K562 (cell line): ENCODE results near the gene CABP2. TPM values are rescaled to one million over a fixed set of nuclear protein-coding genes. Genes with fewer than 3 reads are reported as not detected.

Experiments used
- CREB3 ChIP-seq: fragments of 450-650 bp; conservative IDR thresholded peaks from 2 replicates; pipeline ENCODE4 v1.6.1; 2016; ENCODE audit warnings: missing genetic modification characterization, low read depth, mild to moderate bottlenecking, missing compliant biosample characterization, moderate library complexity
- ETV5 ChIP-seq: sonication (generic); formaldehyde crosslinking; IDR thresholded peaks from 2 replicates; pipeline ENCODE4 v1.4.0; 2020; ENCODE audit warnings: low read depth, mild to moderate bottlenecking, missing genetic modification reagents
- JUNB ChIP-seq: fragments of 450-650 bp; formaldehyde crosslinking; conservative IDR thresholded peaks from 2 replicates; pipeline ENCODE4 v1.4.0; 2020; ENCODE audit warnings: mild to moderate bottlenecking
- KDM1A ChIP-seq, 2 experiments: fragments of 450-650 bp; IDR thresholded peaks; 2 replicates each; pipeline ENCODE4 v1.6.1; 2016; ENCODE audit warnings: mild to moderate bottlenecking in 2 of 2
- KLF13 ChIP-seq: fragments of 450-650 bp; IDR thresholded peaks from 2 replicates; pipeline ENCODE4 v1.6.1; 2016; ENCODE audit warnings: missing genetic modification characterization, low read depth, mild to moderate bottlenecking, missing compliant biosample characterization, moderate library complexity, borderline replicate concordance
- NFE2L1 ChIP-seq: fragments of 450-650 bp; IDR thresholded peaks from 2 replicates; pipeline ENCODE4 v1.6.1; 2016; ENCODE audit warnings: missing genetic modification characterization, low read depth, mild to moderate bottlenecking, missing compliant biosample characterization, moderate library complexity, borderline replicate concordance
- OTX1 ChIP-seq: fragments of 450-650 bp; formaldehyde crosslinking; IDR thresholded peaks from 2 replicates; pipeline ENCODE4 v1.4.0; 2022; ENCODE audit warnings: mild to moderate bottlenecking
- PTRF ChIP-seq: fragments of 450-650 bp; IDR thresholded peaks from 2 replicates; pipeline ENCODE4 v1.6.1; 2016; ENCODE audit warnings: mild to moderate bottlenecking, missing genetic modification characterization, missing compliant biosample characterization
- RCOR1 ChIP-seq, 2 experiments: IDR thresholded peaks; 2 replicates each; pipeline ENCODE4 v1.6.1; 2012; ENCODE audit warnings: low read depth in 2 of 2, low read length in 2 of 2, borderline replicate concordance in 1 of 2, improper control_type of control experiment in 1 of 2
- RREB1 ChIP-seq: fragments of 250-450 bp; sonication (Bioruptor Pico); IDR thresholded peaks from 2 replicates; pipeline ENCODE4 v1.4.0; 2020
- TAF7 ChIP-seq: fragments of 450-650 bp; IDR thresholded peaks from 2 replicates; pipeline ENCODE4 v1.6.1; 2016; ENCODE audit warnings: missing genetic modification characterization, missing compliant biosample characterization
- ZNF311 ChIP-seq: fragments of 250-450 bp; sonication (Bioruptor Pico); IDR thresholded peaks from 2 replicates; pipeline ENCODE4 v1.4.0; 2020; ENCODE audit warnings: mild to moderate bottlenecking, moderate library complexity
- polyA plus RNA-seq, 8 experiments: library from polyadenylated mRNA; depleted of rRNA in 4 of 8; stranded (reverse) in 5 of 8; unstranded in 3 of 8; fragments of >200 nt; fragmentation: Nextera tagmentation in 2 of 8; fragmentation: Illumina TruSeq in 1 of 8; extraction: Ambion mirVana in 2 of 8; extraction: Trizol in 1 of 8; gene quantifications; 2 replicates each; pipeline versions ENCODE4 v1.2.1 to v1.2.3, GENCODE V29; 2011 to 2014; ENCODE audit warnings: inconsistent platforms in 1 of 8, missing spikeins in 1 of 8
- total RNA-seq, 7 experiments: library from RNA; depleted of rRNA in 6 of 7; stranded (reverse); fragments of >200 nt in 6 of 7; fragmentation: Illumina TruSeq in 2 of 7; extraction: Trizol in 2 of 7; gene quantifications; 2 replicates each; pipeline versions ENCODE4 v1.2.1 to v1.2.3, GENCODE V29; 2011 to 2021; ENCODE audit warnings: low replicate concordance in 1 of 7
- TF ChIP-seq, protein P1 (sequence below): fragments of 450-650 bp; formaldehyde crosslinking; IDR thresholded peaks from 2 replicates; pipeline ENCODE4 v1.4.0; 2022; ENCODE audit warnings: missing genetic modification characterization
- TF ChIP-seq, protein P2 (sequence below): fragments of 450-650 bp; IDR thresholded peaks from 2 replicates; pipeline ENCODE4 v1.6.1; 2017; ENCODE audit warnings: antibody characterized with exemption, mild to moderate bottlenecking

The CABP2 gene
- total and polyA plus RNA-seq, 9 of the 15 experiments (the other 6 are each of a cell fraction or from before 2014, with no cell fraction given), result not detected

DNA sequence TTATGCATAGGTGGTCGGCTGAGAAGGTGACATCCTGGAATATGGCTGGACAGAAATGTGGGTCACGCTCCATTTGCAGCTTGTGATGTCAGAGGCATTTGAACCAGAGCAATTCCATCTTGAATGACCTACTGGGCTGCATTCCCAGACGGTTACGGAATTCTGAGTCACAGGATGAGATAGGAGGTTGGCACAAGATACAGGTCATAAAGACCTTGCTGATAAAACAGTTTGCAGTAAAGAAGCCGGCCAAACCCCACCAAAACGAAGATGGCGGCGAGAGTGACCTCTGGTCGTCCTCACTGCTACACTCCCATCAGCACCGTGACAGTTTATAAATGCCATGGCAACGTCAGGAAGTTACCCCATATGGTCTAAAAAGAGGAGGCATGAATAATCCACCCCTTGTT lies 40.5 kb upstream of the CABP2 start (continued):
- TF ChIP-seq RREB1 (CRISPR knock-in tag), result peak; percentile 94
- TF ChIP-seq CREB3, result peak; percentile 94
- 0 out of 2 replicates have a peak, but pooled peaks have one; percentile 37 for TF ChIP-seq KLF13 (tag)
- 0 out of 2 replicates have a peak, but pooled peaks have one; percentile 13 for TF ChIP-seq JUNB (CRISPR knock-in tag)
- TF ChIP-seq, protein P1, sequence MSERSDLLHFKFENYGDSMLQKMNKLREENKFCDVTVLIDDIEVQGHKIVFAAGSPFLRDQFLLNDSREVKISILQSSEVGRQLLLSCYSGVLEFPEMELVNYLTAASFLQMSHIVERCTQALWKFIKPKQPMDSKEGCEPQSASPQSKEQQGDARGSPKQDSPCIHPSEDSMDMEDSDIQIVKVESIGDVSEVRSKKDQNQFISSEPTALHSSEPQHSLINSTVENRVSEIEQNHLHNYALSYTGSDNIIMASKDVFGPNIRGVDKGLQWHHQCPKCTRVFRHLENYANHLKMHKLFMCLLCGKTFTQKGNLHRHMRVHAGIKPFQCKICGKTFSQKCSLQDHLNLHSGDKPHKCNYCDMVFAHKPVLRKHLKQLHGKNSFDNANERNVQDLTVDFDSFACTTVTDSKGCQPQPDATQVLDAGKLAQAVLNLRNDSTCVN (CRISPR knock-in tag), result 0 out of 2 replicates have a peak, but pooled peaks have one; percentile 16
- peak; percentile 53; the same call in 1 of the 2 replicates for TF ChIP-seq ETV5
- TF ChIP-seq ZNF311, result peak; percentile 93
- TF ChIP-seq KDM1A (IDR thresholded peaks at IDR 0.05), result peak; percentile 69 to 78
- TF ChIP-seq RCOR1 (IDR thresholded peaks at IDR 0.05; ENCODE audit: borderline replicate concordance in 1 of 2, low read depth in 2 of 2, low read length in 2 of 2), result peak in 1 of 2 experiments; percentile 48; a peak in 2 of 4 replicates
- TF ChIP-seq PTRF, result peak; percentile 95
- TF ChIP-seq, protein P2, sequence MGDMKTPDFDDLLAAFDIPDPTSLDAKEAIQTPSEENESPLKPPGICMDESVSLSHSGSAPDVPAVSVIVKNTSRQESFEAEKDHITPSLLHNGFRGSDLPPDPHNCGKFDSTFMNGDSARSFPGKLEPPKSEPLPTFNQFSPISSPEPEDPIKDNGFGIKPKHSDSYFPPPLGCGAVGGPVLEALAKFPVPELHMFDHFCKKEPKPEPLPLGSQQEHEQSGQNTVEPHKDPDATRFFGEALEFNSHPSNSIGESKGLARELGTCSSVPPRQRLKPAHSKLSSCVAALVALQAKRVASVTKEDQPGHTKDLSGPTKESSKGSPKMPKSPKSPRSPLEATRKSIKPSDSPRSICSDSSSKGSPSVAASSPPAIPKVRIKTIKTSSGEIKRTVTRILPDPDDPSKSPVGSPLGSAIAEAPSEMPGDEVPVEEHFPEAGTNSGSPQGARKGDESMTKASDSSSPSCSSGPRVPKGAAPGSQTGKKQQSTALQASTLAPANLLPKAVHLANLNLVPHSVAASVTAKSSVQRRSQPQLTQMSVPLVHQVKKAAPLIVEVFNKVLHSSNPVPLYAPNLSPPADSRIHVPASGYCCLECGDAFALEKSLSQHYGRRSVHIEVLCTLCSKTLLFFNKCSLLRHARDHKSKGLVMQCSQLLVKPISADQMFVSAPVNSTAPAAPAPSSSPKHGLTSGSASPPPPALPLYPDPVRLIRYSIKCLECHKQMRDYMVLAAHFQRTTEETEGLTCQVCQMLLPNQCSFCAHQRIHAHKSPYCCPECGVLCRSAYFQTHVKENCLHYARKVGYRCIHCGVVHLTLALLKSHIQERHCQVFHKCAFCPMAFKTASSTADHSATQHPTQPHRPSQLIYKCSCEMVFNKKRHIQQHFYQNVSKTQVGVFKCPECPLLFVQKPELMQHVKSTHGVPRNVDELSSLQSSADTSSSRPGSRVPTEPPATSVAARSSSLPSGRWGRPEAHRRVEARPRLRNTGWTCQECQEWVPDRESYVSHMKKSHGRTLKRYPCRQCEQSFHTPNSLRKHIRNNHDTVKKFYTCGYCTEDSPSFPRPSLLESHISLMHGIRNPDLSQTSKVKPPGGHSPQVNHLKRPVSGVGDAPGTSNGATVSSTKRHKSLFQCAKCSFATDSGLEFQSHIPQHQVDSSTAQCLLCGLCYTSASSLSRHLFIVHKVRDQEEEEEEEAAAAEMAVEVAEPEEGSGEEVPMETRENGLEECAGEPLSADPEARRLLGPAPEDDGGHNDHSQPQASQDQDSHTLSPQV, result peak; percentile 99
- TF ChIP-seq NFE2L1 (tag), result peak; percentile 60
- peak; percentile 71; the same call in 1 of the 2 replicates for TF ChIP-seq TAF7 (tag)
- 0 out of 2 replicates have a peak, but pooled peaks have one; percentile 14 for TF ChIP-seq OTX1 (CRISPR knock-in tag)
